GM19438 (cell line): ENCODE measurements around the gene MARCHF5.

ENCODE experiments used
- ATAC-seq: cut with Tn5 transposase; IDR thresholded peaks from one replicate; pipeline ENCODE4 v1.9.1; 2021; ENCODE audit warnings: low read depth; ENCODE audit not compliant: unreplicated experiment

The MARCHF5 gene, protein sequence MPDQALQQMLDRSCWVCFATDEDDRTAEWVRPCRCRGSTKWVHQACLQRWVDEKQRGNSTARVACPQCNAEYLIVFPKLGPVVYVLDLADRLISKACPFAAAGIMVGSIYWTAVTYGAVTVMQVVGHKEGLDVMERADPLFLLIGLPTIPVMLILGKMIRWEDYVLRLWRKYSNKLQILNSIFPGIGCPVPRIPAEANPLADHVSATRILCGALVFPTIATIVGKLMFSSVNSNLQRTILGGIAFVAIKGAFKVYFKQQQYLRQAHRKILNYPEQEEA

DNA sequence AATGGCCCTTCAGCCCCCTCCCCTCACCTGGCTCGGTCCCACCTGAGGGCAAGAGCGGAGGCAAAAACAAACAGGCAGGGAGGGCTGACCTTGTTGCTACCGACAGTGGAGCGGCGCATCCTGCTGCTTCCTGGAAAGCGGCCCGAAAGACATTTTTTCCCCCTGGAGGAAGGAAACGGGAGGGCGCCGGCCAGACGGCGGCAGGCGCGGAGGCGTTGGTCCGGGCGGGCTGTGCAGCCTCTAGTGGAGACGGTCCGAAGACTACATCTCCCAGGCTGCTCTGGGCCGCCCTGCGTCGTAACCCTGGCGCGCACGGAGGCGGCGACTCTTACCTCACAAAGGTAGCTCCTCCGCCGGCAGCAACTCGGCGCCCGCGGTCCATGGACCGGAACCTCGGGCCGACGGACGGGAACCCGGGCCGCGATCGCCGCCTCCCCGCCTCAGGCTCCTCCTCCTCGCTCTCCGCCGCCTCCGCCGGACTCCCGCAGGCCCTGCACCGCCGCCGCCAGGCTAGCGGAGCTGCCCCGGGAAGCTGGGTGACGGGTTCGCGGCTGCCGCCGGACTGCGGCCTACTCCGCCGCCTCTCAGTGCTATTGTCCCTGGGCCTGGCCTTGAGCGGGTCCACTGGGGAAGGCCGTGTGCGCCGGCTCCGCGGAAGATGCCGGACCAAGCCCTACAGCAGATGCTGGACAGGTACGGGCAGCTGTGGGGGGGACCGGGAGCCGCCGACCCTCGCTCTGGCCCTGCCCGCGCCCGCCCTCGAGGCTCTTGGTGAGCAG lies at the start of gene MARCHF5, which contains the start of gene CPEB3:
TSS of gene MARCHF5 (plus strand) at position 331 of the 779 bp plus-strand sequence. CDS start at position 659, 328 bp downstream.
TSS of gene CPEB3 (minus strand) at position 242 of the 779 bp plus-strand sequence. CDS start 50,728 bp downstream, outside the sequence.
- peak; percentile 96 for ATAC-seq

DNA sequence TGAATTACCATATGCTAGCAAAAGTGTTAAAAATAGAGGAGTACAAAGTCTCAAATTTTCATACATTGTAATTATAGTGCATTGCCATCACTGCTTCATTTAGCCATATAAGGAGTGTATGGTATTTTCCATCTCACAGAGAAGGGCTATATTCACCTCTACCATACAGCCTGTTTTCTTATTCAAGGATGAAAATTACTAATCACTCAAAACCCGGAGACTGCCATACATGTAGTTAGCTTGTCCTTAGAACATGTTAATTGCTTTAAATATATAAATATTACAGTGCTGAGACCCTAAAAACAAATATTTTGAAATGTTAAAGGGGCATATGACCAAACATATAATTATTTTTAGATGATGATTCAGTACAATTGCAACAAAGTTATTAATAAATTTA lies 49.5 kb upstream of the MARCHF5 start:
- no peak for ATAC-seq

DNA sequence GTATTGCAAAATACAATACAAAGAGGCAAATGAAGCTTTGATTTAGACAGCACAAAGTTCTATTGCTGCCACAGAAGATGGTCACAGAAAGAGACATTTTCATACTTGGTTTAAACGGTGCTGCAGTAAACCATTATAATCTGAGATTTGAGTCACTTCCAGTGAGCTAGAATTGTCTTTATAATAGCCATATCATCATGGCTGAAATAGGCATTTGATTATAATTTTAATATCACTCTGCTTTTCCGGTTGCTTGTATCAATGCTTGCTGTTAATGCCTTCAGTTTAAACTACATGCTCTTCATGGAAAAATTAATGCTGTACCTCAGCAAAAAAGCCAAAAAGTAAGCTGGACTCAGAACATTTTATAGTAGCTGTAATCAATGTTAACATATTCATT lies 48.6 kb upstream of the MARCHF5 start:
- no peak for ATAC-seq

DNA sequence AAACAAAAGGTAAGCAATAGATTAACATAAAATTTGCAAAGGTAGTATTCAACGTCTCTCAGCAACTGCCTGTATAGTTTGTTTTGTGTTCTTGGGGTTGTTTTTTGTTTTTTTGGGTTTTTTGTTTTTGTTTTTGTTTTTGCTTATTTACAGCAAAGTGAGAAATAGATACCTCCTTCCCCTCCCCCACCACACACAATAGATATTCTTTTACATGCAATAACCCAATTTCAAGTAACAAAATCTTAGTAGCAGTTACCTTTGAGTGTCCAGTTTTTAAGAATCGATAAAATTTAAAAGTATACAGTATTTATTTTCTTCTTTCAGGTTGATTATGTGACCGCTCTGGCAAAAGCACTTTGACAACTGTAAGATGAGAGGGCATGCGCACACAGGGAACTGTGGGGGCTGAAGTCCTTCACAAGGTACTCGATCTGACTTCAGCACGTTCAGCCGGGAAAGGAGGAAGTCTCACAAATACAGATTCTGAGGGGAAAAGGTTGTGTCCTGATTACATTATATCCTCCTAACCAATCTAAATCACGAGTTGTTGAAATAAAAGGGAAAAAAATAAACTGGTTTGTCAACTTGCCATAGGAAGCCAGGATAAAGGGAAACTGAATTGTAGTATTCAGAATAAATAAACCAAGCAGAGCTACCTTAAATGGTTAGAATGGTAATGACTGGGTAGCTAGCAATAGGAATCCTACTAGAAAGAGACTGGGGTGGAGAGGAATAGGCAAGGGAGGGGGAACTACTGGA lies 47.9 kb upstream of the MARCHF5 start:
- ATAC-seq: no peak

DNA sequence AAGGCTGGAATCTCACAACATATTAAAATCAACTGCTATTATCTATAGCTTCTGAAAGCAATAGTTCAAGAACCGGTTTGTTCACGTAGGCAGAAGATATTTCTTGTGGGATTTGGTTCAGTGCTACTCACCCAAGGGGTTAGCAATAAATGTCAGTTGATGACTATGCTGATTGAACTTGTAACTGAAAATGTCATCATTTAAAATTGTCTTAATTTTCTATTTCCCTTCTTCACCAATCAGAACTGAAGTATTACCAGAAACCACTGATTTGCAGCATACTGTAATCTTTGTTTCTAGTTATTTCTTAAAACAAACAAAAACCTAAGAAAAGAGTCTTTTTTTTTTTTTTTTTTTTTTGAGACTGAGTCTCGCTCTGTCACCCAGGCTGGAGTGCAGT lies 46.2 kb upstream of the MARCHF5 start:
- ATAC-seq: no peak

DNA sequence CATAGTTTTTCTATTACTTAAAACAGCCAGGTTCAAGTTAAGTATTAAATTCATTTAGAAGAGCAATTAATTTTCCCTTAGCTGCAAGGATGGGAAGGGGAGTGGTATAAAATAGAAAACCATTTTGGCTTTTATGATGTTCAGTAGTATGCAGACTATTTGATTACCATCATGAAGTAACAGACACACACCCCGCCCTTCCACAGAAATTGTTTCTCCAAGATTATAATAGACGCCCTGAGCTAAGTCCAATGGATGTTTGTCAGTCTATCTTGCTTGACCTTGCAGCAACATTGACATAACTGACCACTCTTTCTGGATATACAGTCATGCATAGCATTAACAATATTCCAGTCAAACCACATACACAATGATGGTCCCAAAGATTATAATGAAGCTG lies 42.4 kb upstream of the MARCHF5 start:
- no peak for ATAC-seq

DNA sequence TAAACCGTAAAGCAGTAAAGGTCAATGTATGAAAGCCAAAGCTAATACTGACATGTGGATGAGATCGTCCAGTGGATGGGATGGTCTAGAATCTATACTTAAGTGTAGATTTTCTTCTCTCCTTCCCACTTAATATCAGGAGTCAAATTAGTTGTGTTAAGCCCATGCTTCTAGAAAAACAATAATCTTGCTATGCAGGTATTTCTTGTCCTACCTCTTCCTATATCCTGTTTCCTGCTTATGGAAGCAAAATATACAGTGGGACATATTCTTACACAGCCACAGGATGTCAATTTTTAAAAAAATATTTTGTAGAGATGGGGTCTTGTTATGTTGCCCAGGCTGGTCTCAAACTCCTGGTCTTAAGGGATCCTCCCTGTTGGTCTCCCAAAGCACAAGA lies 27.6 kb upstream of the MARCHF5 start:
- no peak for ATAC-seq

DNA sequence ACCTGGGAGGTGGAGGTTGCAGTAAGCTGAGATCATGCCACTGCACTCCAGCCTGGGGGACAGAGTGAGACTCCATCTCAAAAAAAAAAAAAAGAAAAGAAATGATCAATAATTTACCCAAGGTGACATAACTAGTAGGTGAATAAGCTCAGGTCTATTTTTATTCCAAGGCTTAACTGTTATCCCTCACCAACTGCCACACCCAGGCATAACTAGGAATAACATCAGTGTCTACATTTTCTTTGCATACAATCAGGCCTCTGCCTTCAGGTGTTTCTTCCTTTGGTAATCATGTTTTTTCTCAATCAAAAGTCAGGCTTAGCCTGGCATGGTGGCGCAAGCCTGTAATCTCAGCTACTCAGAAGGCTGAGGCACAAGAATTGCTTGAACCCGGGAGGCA lies 26.7 kb upstream of the MARCHF5 start:
- no peak for ATAC-seq

DNA sequence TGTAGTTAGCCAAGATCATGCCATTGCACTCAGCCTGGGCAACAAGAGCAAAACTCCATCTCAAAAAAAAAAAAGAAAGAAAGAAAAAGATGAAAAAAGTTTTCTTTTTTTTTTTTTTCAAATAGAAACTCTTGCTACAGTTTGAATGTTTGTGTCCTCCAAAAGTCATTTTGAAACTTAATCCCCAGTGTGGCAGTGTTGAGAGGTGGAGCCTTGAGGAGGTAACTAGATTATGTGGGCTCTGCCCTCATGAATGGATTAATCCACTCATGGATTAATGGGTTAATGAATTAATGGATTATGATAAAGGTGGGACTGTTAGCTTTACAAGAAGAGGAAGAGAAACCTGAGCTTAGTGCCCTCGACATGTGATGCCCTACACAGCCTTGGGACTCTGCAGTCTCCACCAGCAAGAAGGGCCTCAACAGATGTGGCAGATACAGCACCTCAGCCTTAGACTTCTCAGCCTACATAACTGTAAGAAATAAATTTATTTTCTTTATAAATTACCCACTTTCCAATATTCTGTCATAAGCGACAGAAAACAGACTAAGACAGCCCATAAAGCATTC lies 25.2 kb upstream of the MARCHF5 start:
- ATAC-seq: no peak

DNA sequence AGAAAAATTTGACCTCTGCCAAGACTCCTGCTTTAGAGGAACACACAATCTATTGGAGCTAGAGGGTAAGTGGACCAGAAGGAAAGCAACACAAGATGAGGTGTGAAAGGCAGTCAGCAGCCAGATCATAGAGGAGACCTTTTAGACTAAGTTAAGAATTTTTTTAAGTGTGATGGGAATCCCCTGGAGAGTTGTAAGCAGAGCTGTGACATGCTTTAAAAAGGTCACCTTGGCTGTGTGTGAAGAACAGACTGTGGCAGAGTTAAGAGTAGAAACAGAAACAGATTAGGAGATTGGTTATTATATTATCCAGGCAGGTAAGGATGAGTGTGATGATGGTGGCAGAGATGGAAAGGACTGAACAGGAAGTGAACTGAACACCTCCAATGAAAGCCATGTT lies 23.6 kb upstream of the MARCHF5 start:
- ATAC-seq: no peak

DNA sequence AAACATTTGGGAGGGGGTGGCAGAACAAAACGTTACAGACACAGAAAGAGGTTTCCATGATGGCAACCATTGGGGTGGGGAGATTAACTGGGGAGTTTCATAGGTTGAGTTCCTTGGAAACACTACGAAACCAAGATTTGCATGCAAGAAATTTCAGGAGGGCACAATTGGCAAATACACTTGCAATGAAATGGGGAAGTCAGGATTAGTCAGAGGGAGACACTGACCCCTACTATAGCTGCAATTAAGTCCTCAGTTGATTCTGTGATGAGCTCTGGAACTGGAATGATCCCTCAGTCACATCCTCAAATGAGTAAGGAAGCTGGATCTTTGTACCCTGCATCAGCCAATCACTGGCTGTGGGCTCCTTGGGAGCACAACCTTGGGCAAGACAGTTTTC lies 22.2 kb upstream of the MARCHF5 start:
- no peak for ATAC-seq

DNA sequence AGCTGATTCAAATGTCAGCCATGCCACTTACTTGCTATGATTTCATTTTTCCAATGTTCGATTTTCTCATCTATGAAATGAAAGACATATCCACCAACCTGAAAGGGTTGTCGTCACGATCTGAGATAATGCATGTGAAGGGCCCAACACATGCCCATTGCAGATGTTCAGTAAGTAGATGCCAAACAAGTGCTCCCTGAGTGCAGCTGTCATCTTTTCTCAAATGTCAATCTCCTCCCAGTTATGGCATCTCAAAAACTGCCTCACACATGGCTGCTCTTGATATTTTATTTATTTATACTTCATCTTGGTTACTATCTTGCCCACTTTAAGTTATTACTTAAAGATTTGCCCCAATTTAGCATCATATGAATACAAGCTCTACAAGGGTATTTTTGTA lies 16.9 kb upstream of the MARCHF5 start:
- no peak for ATAC-seq

DNA sequence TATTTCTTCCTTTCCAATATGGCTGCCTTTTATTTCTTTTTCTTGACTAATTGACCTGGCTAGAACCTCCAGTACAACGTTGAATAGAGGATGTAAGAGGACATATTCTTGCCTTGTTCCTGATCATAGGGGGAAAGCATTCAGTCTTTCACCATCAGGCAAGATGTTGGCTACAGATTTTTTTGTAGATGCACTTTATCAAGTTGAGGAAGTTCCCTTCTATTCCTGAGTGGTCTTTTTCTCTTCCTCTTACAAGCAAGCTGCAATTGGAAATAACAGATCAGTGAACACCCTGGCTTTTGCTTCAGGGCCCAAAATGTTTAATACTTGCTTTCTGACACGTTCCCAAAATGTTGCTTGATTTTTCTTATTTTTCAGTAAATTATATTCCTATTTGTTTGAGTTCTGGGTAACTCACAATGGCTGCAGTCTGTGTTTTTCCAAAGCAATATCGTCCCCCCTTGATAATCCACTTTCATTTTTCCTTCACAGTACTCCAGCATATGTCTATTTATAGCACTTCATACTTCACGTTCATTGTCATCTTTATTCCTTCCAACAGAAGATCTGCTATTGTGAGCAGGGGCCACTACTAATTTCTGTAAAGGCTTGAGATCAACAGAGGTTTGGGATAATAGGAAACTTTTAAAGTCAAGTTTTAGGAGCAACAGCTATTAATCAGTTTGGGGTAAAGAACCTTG lies 11.8 kb upstream of the MARCHF5 start:
- ATAC-seq: no peak

DNA sequence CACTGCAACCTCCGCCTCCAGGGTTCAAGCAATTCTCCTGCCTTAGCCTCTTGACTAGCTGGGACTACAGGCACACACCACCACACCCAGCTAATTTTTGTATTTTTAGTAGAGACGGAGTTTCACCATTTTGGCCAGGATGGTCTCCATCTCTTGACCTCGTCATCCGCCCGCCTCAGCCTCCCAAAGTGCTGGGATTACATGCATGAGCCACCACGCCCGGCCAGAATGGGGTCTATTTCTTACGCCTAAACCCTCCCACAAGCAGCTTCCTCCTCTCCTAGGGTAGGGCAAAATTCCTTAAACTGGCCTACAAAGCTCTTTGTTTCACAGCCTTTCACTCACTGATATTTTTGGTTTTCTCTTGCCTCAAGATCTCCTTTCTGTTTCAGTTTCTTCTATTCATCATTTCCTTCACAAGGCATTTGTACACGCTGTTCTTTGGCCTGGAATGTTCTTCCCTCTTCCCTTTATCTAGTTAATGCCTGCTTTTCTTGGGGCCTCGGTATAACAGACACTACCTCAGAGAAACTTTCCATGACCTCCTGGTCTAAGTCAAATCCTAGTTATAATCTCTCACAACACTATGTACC lies 6.8 kb upstream of the MARCHF5 start:
- ATAC-seq: no peak

DNA sequence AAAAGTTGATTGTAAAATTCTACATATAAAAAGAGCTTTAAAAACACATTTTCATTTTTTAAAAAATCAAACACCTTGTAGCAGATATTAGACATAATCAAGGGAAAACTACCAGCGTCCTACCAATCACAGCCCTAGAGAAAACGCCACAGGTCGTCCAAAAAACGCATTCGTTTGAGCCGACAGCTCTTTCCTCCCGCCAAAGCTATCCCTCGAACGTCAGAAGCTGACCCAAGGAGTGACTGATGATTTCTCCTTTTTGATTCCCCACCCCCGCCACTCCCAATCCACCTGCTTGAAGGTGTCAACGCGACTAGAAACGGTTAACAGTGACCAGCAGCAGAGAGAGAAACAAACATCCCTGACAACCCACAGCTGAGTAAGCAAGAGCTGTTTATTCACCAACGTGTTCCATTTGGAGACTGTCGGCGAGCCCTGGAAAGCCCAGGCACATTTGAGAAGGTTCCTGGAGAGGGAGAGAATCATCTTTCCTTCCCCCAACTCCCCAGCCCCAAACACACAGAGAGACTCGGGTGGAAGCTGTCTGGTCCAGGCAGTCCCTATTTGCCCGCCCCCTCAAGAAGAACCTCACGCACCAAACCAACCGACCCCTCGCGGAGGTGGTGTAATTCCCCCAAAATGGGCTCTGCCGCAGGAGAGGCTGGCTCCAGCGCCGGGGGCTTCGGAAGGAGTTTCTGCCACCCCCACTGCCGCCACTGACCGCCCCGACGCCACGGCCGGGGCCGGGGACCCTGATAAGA lies 711 bp upstream of the MARCHF5 start:
- ATAC-seq: peak; percentile 8

DNA sequence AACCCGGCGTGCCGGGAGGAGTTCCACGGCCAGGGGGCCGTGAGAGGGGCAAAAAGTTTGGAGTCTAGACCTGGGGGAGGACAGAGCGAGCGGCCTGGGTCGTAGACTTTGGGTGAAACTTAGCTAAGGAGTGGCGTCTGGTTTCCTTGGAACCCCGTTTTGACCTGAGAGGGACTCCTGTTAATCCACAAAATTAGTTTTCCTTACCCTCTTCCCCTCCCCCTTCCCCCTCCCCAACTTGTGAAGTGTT lies 574 bp downstream of the MARCHF5 start:
- no peak for ATAC-seq

DNA sequence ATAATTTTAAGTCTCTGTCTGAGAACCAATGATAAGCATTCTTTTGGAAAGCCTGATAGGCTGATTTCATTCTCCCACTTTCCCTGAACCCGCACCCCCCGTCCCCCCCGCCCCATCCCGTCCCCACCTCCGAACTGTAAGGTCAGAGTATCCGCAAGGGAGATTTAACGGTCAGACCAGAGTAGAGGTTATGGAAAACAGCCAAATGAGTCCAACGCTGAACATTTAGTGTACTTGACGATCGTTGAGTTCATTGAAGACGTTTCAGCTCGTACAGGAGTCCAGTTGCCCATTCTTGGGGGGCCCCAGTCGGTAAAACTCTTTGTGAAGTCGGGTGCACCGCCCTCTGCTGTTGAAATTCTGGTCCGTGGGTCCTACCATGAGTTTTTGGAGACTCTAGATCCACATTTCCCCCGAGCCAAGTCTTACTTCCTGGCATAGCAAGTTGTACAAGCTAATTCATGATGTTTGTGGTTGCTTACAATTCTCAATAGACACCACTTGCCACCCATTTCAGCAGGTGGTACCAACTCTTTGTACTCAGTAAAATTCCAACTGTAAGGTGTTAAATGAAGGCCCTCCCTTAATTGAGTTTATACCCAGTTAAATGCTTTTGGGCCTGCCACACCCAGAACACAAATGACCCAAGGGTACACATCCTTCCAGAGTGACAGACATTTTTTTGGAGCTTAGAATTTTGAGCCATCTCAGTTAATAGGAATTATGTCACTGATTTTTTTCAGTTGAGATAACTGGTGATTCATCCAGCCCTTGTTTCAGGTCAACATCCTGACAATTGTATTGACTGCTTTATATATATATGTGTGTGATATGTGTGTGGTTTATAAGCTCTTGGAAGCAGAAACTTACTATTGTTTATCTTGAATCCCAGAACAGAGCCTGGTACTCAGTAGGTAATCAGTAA lies 1.2 kb downstream of the MARCHF5 start:
- no peak for ATAC-seq

DNA sequence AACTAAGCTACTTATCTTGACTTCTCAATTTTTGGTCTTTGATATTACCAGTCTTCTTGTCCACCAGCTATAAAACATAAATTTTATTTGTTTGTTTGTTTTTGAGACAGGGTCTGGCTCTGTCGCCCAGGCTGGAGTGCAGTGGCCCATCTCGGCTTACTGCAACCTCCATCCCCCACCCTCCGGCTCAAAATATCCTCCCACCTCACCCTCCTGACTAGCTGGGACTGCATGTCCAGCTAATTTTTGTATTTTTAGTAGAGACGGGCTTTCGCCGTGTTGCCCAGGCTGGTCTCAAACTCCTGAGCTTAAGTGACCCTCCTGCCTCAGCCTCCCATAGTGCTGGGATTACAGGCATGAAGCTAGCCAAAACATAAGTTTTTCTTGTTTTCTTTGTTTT lies 7.5 kb downstream of the MARCHF5 start:
- ATAC-seq: no peak

DNA sequence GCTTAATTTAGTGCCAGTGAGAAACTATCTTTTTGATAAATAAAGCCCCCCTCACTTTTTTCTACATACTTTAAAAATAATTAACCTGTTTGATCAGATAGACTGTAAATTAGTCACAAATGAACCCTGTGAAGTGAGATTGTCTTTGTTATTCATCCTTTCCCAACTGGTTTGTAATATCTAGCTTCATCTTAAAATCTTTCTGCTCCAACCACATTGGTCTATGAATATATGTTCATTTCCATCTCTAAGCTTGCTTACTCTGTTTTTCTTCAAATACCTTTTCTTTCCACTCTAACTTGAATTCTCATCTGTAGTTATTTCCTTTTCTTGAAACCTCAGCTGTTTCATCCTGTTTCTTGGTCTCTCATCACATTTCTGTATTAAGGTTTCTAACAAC lies 12.1 kb downstream of the MARCHF5 start:
- ATAC-seq: no peak
